ENCODE results near the gene CNTN4. TPM values are rescaled to one million over a fixed set of nuclear protein-coding genes. Genes with fewer than 3 reads are reported as not detected.

Gene CNTN4
- total RNA-seq, 1 experiment from 2014 or later: 1.6 TPM

DNA sequence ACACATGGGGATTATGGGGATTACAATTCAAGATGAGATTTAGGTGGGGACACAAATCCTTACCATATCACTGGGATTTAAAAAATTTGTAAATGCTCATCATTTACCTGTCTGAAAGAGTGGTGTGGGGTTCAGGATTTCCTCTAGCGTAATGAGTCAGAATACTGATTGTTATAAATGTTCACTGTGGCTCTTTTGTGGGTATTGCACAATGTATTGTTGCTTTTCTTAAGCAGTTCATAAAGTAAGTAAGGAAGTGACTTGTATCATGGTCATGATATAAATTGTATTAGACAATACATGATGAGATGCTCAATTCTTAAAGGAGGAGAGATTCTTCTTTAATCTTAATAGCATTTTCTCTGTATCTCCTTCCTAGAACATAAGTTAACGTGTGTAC is 262.1 kb downstream of the CNTN4 start:
- H3K27me3 Mint-ChIP-seq (ENCODE audit: low read depth): no peaks in the 10 kb centered on the region
- no peak overlapping the region; a peak in 1 of 7 replicates for H3K27ac Mint-ChIP-seq

More for the DNA sequence above, 262.1 kb downstream of the CNTN4 start:
- H3K27ac ChIP-seq (ENCODE audit: insufficient read length, low read depth, low read length): no peak overlapping the region
- H4K20me1 ChIP-seq (ENCODE audit: control insufficient read depth, insufficient read depth, insufficient read length): no peaks in the 10 kb centered on the region
- H2AFZ ChIP-seq (ENCODE audit: low read length): no peak overlapping the region
- H3K79me2 ChIP-seq (ENCODE audit: insufficient read depth, low read length): no peaks in the 10 kb centered on the region
- no peak overlapping the region for H3K18ac ChIP-seq (ENCODE audit: insufficient read length, low read depth, low read length)
- DNase-seq: no peak
- H4K5ac ChIP-seq (ENCODE audit: insufficient read length, low read depth, low read length): no peak overlapping the region
- H4K91ac ChIP-seq (ENCODE audit: insufficient read length, low read depth, low read length): no peak overlapping the region
- no peak overlapping the region for H3K56ac ChIP-seq (ENCODE audit: insufficient read length, low read depth, low read length)
- H3K14ac ChIP-seq (ENCODE audit: insufficient read depth, low read length): no peak overlapping the region
- no peaks in the 10 kb centered on the region; the same call in 1 of the 2 replicates for H3K4me1 ChIP-seq (ENCODE audit: insufficient read depth, low read length)
- no peak overlapping the region for H2BK15ac ChIP-seq (ENCODE audit: low read depth, low read length)
- Mint-ChIP-seq H3K36me3 (ENCODE audit: insufficient read depth in 1 of 3, low read depth in 3 of 3) (no peaks in the 10 kb centered on the region), H3K4me3 (no peak overlapping the region), H3K9me3 (no peaks in the 10 kb centered on the region), H3K4me1 (peaks cover 21 to 29% of the 10 kb centered on the region in 2 experiments)
- no peak overlapping the region for H2AK5ac ChIP-seq (ENCODE audit: insufficient read length, low read length)
- H2BK20ac ChIP-seq (ENCODE audit: low read depth, low read length, poor library complexity, severe bottlenecking): no peak overlapping the region
- H3K9ac ChIP-seq (ENCODE audit: extremely low read depth, insufficient read length, low read length): no peak overlapping the region
- no peaks in the 10 kb centered on the region for H3K23me2 ChIP-seq (ENCODE audit: insufficient read length, low read depth, low read length, poor library complexity, severe bottlenecking)
- no peak overlapping the region for H3T11ph ChIP-seq (ENCODE audit: low read length)
- no peak overlapping the region for H2BK12ac ChIP-seq (ENCODE audit: insufficient read length, low read depth, low read length)
- no peak overlapping the region for H2BK5ac ChIP-seq (ENCODE audit: insufficient read length, low read length)
- H3K27me3 ChIP-seq (ENCODE audit: insufficient read depth, low read length): no peaks in the 10 kb centered on the region
- H3K23ac ChIP-seq (ENCODE audit: insufficient read length, low read depth, low read length): no peak overlapping the region
- H3K4me2 ChIP-seq (ENCODE audit: insufficient read depth, insufficient read length, low read length): no peak overlapping the region
- no peak overlapping the region for H2BK120ac ChIP-seq (ENCODE audit: low read depth, low read length, poor library complexity, severe bottlenecking)
- H4K8ac ChIP-seq (replicated peaks; ENCODE audit: insufficient read length, low read depth, low read length): no peak overlapping the region
- H3K79me1 ChIP-seq (ENCODE audit: insufficient read depth, low read depth, low read length, poor library complexity, severe bottlenecking): no peaks in the 10 kb centered on the region
- no peak overlapping the region for H3K4ac ChIP-seq (ENCODE audit: low read depth, low read length)
- no peaks in the 10 kb centered on the region for H3K9me3 ChIP-seq (ENCODE audit: control insufficient read depth, low read depth, low read length)
- TF ChIP-seq, protein P1, sequence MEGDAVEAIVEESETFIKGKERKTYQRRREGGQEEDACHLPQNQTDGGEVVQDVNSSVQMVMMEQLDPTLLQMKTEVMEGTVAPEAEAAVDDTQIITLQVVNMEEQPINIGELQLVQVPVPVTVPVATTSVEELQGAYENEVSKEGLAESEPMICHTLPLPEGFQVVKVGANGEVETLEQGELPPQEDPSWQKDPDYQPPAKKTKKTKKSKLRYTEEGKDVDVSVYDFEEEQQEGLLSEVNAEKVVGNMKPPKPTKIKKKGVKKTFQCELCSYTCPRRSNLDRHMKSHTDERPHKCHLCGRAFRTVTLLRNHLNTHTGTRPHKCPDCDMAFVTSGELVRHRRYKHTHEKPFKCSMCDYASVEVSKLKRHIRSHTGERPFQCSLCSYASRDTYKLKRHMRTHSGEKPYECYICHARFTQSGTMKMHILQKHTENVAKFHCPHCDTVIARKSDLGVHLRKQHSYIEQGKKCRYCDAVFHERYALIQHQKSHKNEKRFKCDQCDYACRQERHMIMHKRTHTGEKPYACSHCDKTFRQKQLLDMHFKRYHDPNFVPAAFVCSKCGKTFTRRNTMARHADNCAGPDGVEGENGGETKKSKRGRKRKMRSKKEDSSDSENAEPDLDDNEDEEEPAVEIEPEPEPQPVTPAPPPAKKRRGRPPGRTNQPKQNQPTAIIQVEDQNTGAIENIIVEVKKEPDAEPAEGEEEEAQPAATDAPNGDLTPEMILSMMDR (conservative IDR thresholded peaks at IDR 0.05): no peak
- no CpG with 5 or more reads among the region's 2 CpGs for WGBS (ENCODE audit: extremely low coverage, insufficient read length, low lambda C conversion rate)

All from H9 (cell line).